RWPE2 (cell line): Measurements from ENCODE around the gene CPHXL.

ENCODE experiments used
- ATAC-seq: fragments of 200-7000 bp; cut with Tn5 transposase; 3 replicates; pipeline ENCODE4 v1.9.1; 2021; ENCODE audit warnings: low read depth
- DNase-seq: peaks from one replicate; pipeline ENCODE4 v3.0.0-alpha.2; 2020; ENCODE audit warnings: low spot score
- H3K27ac ChIP-seq: fragments of 450-650 bp; 2 replicates; pipeline ENCODE4 v1.5.1; 2017; ENCODE audit warnings: mild to moderate bottlenecking; ENCODE audit not compliant: poor library complexity, severe bottlenecking
- H3K27me3 ChIP-seq: fragments of 250-450 bp; sonication (Bioruptor Pico); 2 replicates; pipeline ENCODE4 v1.5.1; 2021; ENCODE audit warnings: mild to moderate bottlenecking, moderate library complexity; ENCODE audit not compliant: insufficient read depth, poor library complexity, severe bottlenecking
- H3K36me3 ChIP-seq: fragments of 250-450 bp; sonication (Bioruptor Pico); 2 replicates; pipeline ENCODE4 v1.5.1; 2020; ENCODE audit warnings: low read depth, mild to moderate bottlenecking, moderate library complexity
- H3K4me1 ChIP-seq: fragments of 250-450 bp; sonication (Bioruptor Pico); 2 replicates; pipeline ENCODE4 v1.5.1; 2021; ENCODE audit warnings: mild to moderate bottlenecking, moderate library complexity; ENCODE audit not compliant: insufficient read depth, poor library complexity, severe bottlenecking
- H3K4me3 ChIP-seq: fragments of 250-450 bp; sonication (Bioruptor Pico); 2 replicates; pipeline ENCODE4 v1.5.1; 2021; ENCODE audit warnings: mild to moderate bottlenecking, moderate library complexity; ENCODE audit not compliant: severe bottlenecking
- H3K9me3 ChIP-seq: fragments of 250-450 bp; sonication (Bioruptor Pico); 2 replicates; pipeline ENCODE4 v1.5.1; 2021; ENCODE audit warnings: mild to moderate bottlenecking, moderate library complexity; ENCODE audit not compliant: severe bottlenecking
- CTCF ChIP-seq: fragments of 450-650 bp; IDR thresholded peaks from one replicate; pipeline ENCODE4 v1.5.1; 2017; ENCODE audit warnings: mild to moderate bottlenecking, moderate library complexity; ENCODE audit not compliant: poor library complexity, severe bottlenecking

Gene CPHXL

GRCh38 chr16:75695708-75696107, 30.6 kb downstream of the CPHXL start:
- H3K36me3 ChIP-seq = no peaks in the 10 kb centered on the region
- no peak overlapping the region for H3K27ac ChIP-seq
- no peaks in the 10 kb centered on the region for H3K27me3 ChIP-seq
- H3K4me1 ChIP-seq = no peaks in the 10 kb centered on the region
- no peak for DNase-seq
- no peak overlapping the region for H3K4me3 ChIP-seq
- ATAC-seq = no peak
- no peak for TF ChIP-seq CTCF
- no peaks in the 10 kb centered on the region for H3K9me3 ChIP-seq

DNA sequence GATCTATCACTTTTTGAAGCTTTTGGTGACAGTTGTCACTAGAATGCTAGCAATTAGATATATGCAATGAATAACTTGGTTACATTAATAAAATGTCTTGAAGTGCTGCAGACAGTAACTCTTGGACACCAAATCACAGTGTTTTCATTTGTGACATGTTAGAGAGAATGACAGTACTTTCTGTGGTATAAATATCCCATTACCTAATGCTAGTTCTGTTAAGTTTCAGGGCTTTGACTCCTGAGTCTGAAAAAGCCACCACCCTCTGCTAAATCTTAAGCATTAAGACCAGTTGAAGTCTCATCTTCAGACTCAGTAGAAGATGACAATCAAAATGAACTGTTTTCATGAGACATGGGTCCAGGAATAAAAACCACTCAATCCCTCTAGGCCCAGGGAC, 38.9 kb downstream of the CPHXL start:
- Histone ChIP-seq H3K36me3 (no peaks in the 10 kb centered on the region), H3K27me3 (no peaks in the 10 kb centered on the region), H3K9me3 (peaks cover 10% of the 10 kb centered on the region), H3K4me1 (no peaks in the 10 kb centered on the region), H3K27ac (no peak overlapping the region), H3K4me3 (no peak overlapping the region)
- no peak for DNase-seq
- TF ChIP-seq CTCF = no peak
- ATAC-seq = no peak

GRCh38 chr16:75682308-75682707, 44.0 kb downstream of the CPHXL start:
- DNase-seq (no peak), ATAC-seq (no peak)
- Histone ChIP-seq H3K4me3 (no peak overlapping the region), H3K36me3 (no peaks in the 10 kb centered on the region), H3K9me3 (peaks cover 10% of the 10 kb centered on the region), H3K27me3 (no peaks in the 10 kb centered on the region), H3K4me1 (no peaks in the 10 kb centered on the region), H3K27ac (no peak overlapping the region)
- no peak for TF ChIP-seq CTCF

DNA sequence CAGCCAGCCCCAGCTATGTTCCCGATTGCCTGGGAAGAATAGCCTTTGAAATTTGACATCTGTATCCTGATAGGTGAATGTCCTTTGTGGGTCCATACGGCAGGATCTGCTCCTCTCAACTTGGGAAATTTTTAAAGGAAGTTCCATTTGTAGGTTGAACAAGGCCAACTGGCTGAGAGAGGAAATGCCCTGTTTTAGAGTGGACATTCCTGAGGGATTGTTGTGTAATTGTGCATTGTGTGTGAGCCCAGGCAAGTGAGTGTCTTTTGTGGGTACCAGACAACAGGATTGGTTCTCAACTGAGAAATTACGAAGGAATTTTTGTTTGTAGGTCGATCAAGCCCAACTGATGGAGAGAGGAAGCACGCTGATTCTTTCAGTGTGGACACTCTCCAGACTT, 46.9 kb downstream of the CPHXL start:
- DNase-seq (no peak), ATAC-seq (no peak)
- no peaks in the 10 kb centered on the region for H3K36me3 ChIP-seq
- no peaks in the 10 kb centered on the region for H3K4me1 ChIP-seq
- peaks cover under 1% of the 10 kb centered on the region for H3K9me3 ChIP-seq
- no peak overlapping the region for H3K4me3 ChIP-seq
- H3K27me3 ChIP-seq = no peaks in the 10 kb centered on the region
- H3K27ac ChIP-seq = no peak overlapping the region
- TF ChIP-seq CTCF = no peak

- Histone ChIP-seq H3K27ac (no peak within 1 kb of the TSS), H3K9me3 (no peaks in the 10 kb centered on the region), H3K4me3 (no peak within 1 kb of the TSS), H3K27me3 (no peaks in the 10 kb centered on the region), H3K4me1 (no peaks in the 10 kb centered on the region), H3K36me3 (no peaks in the 10 kb centered on the region)
- DNase-seq = no peak
- TF ChIP-seq CTCF = no peak
- ATAC-seq = no peak
Measured at GRCh38 chr16:75676909-75677308, 49.4 kb downstream of the CPHXL start, which contains the start of gene CPHXL2. Gene CPHXL2 (minus strand): TSS chr16:75677009. CDS start chr16:75676999, 10 bp downstream.
